K562 (cell line): ENCODE results near the gene GLYAT. TPM values are rescaled to one million over a fixed set of nuclear protein-coding genes. Genes with fewer than 3 reads are reported as not detected.

Experiments used
- ATAC-seq: fragments of 200-7000 bp; cut with Tn5 transposase; 3 replicates; pipeline ENCODE4 v1.9.1; 2020; ENCODE audit warnings: moderate library complexity
- BruUV-seq: library from RNA; stranded (reverse); fragments of 400-500 nt; replicated peaks from 2 replicates; lab custom pipeline; 2021; lab: Mats Ljungman, UMichigan
- CTCF ChIA-PET: fragments of 300-600 bp; formaldehyde crosslinking; extraction: SDS; loops from one replicate; lab custom pipeline; 2021; ENCODE audit warnings: low intra/inter-chr PET ratio; lab: Yijun Ruan, JAX
- POLR2A ChIA-PET: fragments of 300-600, 350-650 bp; sonication (Branson Sonifier 250); formaldehyde crosslinking; extraction: SDS; loops from one replicate; lab custom pipeline; 2021; ENCODE audit warnings: antibody characterized with exemption, inconsistent platforms; lab: Yijun Ruan, JAX
- DNase-seq, 4 experiments: peaks; one replicate each; pipeline versions ENCODE4 v3.0.0 to v3.0.0-alpha.2; 2011 to 2018; ENCODE audit warnings: low spot score in 3 of 4, mixed read lengths in 3 of 4; ENCODE audit errors: extremely low read depth in 1 of 4
- FAIRE-seq: peaks from 2 replicates; lab custom pipeline; 2011; peaks lifted over from hg19 to GRCh38; lab: Jason Lieb, UNC
- H2AFZ ChIP-seq: 2 replicates; pipeline ENCODE4 v1.6.0; 2011; ENCODE audit warnings: low read depth, low read length, control low read depth, inconsistent platforms
- H3K27ac ChIP-seq: fragments of 200-600 bp; 3 replicates; pipeline ENCODE4 v1.8.0; 2011; ENCODE audit warnings: low read depth, mild to moderate bottlenecking, control low read depth, inconsistent platforms, low read length, moderate library complexity, mixed read lengths; ENCODE audit errors: extremely low read depth
- H3K27me3 ChIP-seq, 2 experiments: fragments of 300-600 bp in 1 of 2; 2 replicates in 1 of 2; 3 replicates in 1 of 2; pipeline versions ENCODE4 v1.6.0 to v1.8.0; 2011; ENCODE audit warnings: inconsistent platforms in 2 of 2, low read length in 2 of 2, mild to moderate bottlenecking in 1 of 2, mixed read lengths in 1 of 2, moderate library complexity in 1 of 2; ENCODE audit not compliant: control insufficient read depth in 2 of 2, insufficient read depth in 2 of 2
- H3K36me3 ChIP-seq: fragments of 300-600 bp; 3 replicates; pipeline ENCODE4 v1.8.0; 2011; ENCODE audit warnings: mild to moderate bottlenecking, low read length, inconsistent platforms; ENCODE audit not compliant: control insufficient read depth, insufficient read depth
- H3K4me1 ChIP-seq, 2 experiments: fragments of 200-600 bp in 1 of 2; replicated peaks in 1 of 2; 2 replicates in 1 of 2; 3 replicates in 1 of 2; pipeline versions ENCODE4 v1.5.1 to v1.8.0; 2011; ENCODE audit warnings: inconsistent platforms in 2 of 2, low read length in 2 of 2, mild to moderate bottlenecking in 1 of 2, mixed read lengths in 1 of 2, moderate library complexity in 1 of 2; ENCODE audit not compliant: control insufficient read depth in 2 of 2, insufficient read depth in 2 of 2
- H3K4me2 ChIP-seq: 2 replicates; pipeline ENCODE4 v1.6.1; 2011; ENCODE audit warnings: low read length, control low read depth, inconsistent platforms, mixed read lengths; ENCODE audit not compliant: insufficient read depth
- H3K4me3 ChIP-seq: fragments of 200-600 bp; sonication (generic), shearing (Covaris generic); 2 replicates; pipeline ENCODE4 v1.5.1; 2016; ENCODE audit warnings: control low read depth, inconsistent platforms
- H3K79me2 ChIP-seq: fragments of 200-600 bp; 3 replicates; pipeline ENCODE4 v1.8.0; 2011; ENCODE audit warnings: low read length, inconsistent platforms; ENCODE audit not compliant: control insufficient read depth, insufficient read depth
- H3K9ac ChIP-seq, 2 experiments: 2 replicates each; pipeline versions ENCODE4 v1.6.0 to v1.6.1; 2011; ENCODE audit warnings: low read depth in 2 of 2, low read length in 2 of 2, control low read depth in 1 of 2, inconsistent platforms in 1 of 2, mild to moderate bottlenecking in 1 of 2, mixed read lengths in 1 of 2; ENCODE audit not compliant: insufficient read depth in 1 of 2
- H3K9me1 ChIP-seq: one replicate; pipeline ENCODE4 v1.6.0; 2011; ENCODE audit warnings: inconsistent platforms, mild to moderate bottlenecking, low read length, moderate library complexity; ENCODE audit not compliant: control insufficient read depth, insufficient read depth
- H3K9me3 ChIP-seq: replicated peaks from 2 replicates; pipeline ENCODE4 v1.5.1; 2011; ENCODE audit warnings: low read depth, low read length, inconsistent platforms; ENCODE audit not compliant: control insufficient read depth, insufficient read depth
- H4K20me1 ChIP-seq: replicated peaks from 2 replicates; pipeline ENCODE4 v1.6.1; 2011; ENCODE audit warnings: low read length, inconsistent platforms, mixed read lengths; ENCODE audit not compliant: control insufficient read depth, insufficient read depth
- DEAF1 ChIP-seq: fragments of 450-650 bp; formaldehyde crosslinking; IDR thresholded peaks from 2 replicates; pipeline ENCODE4 v1.4.0; 2020; ENCODE audit warnings: mild to moderate bottlenecking, moderate library complexity
- ZFP30 ChIP-seq: fragments of 250-450 bp; sonication (Bioruptor Pico); IDR thresholded peaks from 2 replicates; pipeline ENCODE4 v1.8.0; 2022; ENCODE audit warnings: moderate library complexity, mild to moderate bottlenecking, inconsistent platforms, borderline replicate concordance
- ZNF121 ChIP-seq: sonication (generic); formaldehyde crosslinking; conservative IDR thresholded peaks from 2 replicates; pipeline ENCODE4 v1.8.0; 2022; ENCODE audit warnings: missing genetic modification reagents
- WGBS: fragments of 100-300 bp; shearing (Covaris generic); methylation state at CpG from one replicate; pipeline ENCODE4 v1.1.6; 2016; ENCODE audit warnings: low coverage, mixed read lengths; ENCODE audit not compliant: insufficient coverage; ENCODE audit errors: missing lambda C conversion rate; 5-methylcytosine and 5-hydroxymethylcytosine counted together
- in situ Hi-C: fragments of 300-500 bp; cut with MboI; formaldehyde crosslinking; loops from 4 replicates; pipeline ENCODE4 v1.15.0; 2018; ENCODE audit warnings: inconsistent platforms, mixed read lengths
- intact Hi-C: fragments of 100-400 bp; cut with micrococcal nuclease; formaldehyde crosslinking; loops from 2 replicates; pipeline ENCODE4 v1.14.2; 2022
- polyA plus RNA-seq, 8 experiments: library from polyadenylated mRNA; depleted of rRNA in 4 of 8; stranded (reverse) in 5 of 8; unstranded in 3 of 8; fragments of >200 nt; fragmentation: Nextera tagmentation in 2 of 8; fragmentation: Illumina TruSeq in 1 of 8; extraction: Ambion mirVana in 2 of 8; extraction: Trizol in 1 of 8; gene quantifications; 2 replicates each; pipeline versions ENCODE4 v1.2.1 to v1.2.3, GENCODE V29; 2011 to 2014; ENCODE audit warnings: inconsistent platforms in 1 of 8, missing spikeins in 1 of 8
- total RNA-seq, 7 experiments: library from RNA; depleted of rRNA in 6 of 7; stranded (reverse); fragments of >200 nt in 6 of 7; fragmentation: Illumina TruSeq in 2 of 7; extraction: Trizol in 2 of 7; gene quantifications; 2 replicates each; pipeline versions ENCODE4 v1.2.1 to v1.2.3, GENCODE V29; 2011 to 2021; ENCODE audit warnings: low replicate concordance in 1 of 7

The GLYAT gene
- total and polyA plus RNA-seq, 9 of the 15 experiments (the other 6 are each of a cell fraction or from before 2014, with no cell fraction given), result not detected

GRCh38 chr11:58691675-58692074 is 40.1 kb downstream of the GLYAT start:
- Histone ChIP-seq H4K20me1 (no peaks in the 10 kb centered on the region), H3K9ac (no peak overlapping the region), H3K4me3 (no peak overlapping the region), H3K9me3 (no peaks in the 10 kb centered on the region), H3K27me3 (no peaks in the 10 kb centered on the region), H3K9me1 (no peaks in the 10 kb centered on the region), H3K4me2 (no peak overlapping the region), H3K4me1 (no peaks in the 10 kb centered on the region), H2AFZ (no peak overlapping the region; the same call in 1 of the 2 replicates), H3K79me2 (no peaks in the 10 kb centered on the region), H3K27ac (no peak overlapping the region), H3K36me3 (no peaks in the 10 kb centered on the region)
- no peak for DNase-seq
- intact Hi-C loops (no loop called here), in situ Hi-C loops (no loop called here)
- FAIRE-seq, result no peak
- no peak for TF ChIP-seq ZNF121 (CRISPR knock-in tag)
- no peak for TF ChIP-seq ZFP30 (CRISPR knock-in tag)
- no peak for TF ChIP-seq DEAF1
- ChIA-PET POLR2A (no interaction called here), CTCF (no interaction called here)
- ATAC-seq, result no peak
- 24% methylated on average over 5 of the region's 5 CpGs for WGBS
- BruUV-seq, result no TSS peak
